Testis (tissue), 2 donors: Measurements from ENCODE around the gene VENTX.

ENCODE experiments used
- POLR2A ChIP-seq: fragments of 450-650 bp; IDR thresholded peaks from one replicate; pipeline ENCODE4 v1.6.1; 2017; ENCODE audit warnings: antibody characterized with exemption, mild to moderate bottlenecking, moderate library complexity
- TF ChIP-seq, protein P1 (sequence below), 3 experiments: fragments of 450-650 bp in 2 of 3; fragments of 200-600 bp in 1 of 3; sonication (generic) in 1 of 3; IDR thresholded peaks; one replicate each; pipeline ENCODE4 v1.5.1; 2016 to 2019; ENCODE audit warnings: antibody characterized with exemption in 3 of 3, mild to moderate bottlenecking in 2 of 3, moderate library complexity in 1 of 3

DNA sequence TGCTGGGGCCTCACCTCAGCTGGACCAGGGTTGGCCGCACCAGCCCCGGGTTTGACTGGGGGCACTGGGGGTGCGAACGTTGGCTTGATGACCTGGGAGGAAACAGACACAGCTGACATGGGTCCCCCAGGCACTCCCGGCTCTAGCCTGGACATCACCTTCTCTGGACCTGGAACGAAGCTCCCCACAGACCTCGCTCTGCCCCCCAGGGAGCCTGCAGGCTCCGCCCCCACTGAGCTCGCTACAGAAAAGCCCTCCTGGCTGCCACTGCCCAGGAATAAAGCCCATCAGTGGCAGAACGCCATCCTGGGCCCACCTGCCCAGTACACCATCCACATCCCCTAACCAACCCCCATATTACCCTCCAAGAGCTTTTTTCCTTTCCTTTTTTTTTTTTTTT lies 26.0 kb downstream of the VENTX start:
- TF ChIP-seq, protein P1, sequence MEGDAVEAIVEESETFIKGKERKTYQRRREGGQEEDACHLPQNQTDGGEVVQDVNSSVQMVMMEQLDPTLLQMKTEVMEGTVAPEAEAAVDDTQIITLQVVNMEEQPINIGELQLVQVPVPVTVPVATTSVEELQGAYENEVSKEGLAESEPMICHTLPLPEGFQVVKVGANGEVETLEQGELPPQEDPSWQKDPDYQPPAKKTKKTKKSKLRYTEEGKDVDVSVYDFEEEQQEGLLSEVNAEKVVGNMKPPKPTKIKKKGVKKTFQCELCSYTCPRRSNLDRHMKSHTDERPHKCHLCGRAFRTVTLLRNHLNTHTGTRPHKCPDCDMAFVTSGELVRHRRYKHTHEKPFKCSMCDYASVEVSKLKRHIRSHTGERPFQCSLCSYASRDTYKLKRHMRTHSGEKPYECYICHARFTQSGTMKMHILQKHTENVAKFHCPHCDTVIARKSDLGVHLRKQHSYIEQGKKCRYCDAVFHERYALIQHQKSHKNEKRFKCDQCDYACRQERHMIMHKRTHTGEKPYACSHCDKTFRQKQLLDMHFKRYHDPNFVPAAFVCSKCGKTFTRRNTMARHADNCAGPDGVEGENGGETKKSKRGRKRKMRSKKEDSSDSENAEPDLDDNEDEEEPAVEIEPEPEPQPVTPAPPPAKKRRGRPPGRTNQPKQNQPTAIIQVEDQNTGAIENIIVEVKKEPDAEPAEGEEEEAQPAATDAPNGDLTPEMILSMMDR (IDR thresholded peaks at IDR 0.05), result no peak
- no peak for TF ChIP-seq POLR2A
